ENCODE measurements around the gene MED31.

GRCh38 chr17:6696906-6697305 lies 45.5 kb upstream of the MED31 start:
- TF ChIP-seq EZH2phosphoT487 (IDR thresholded peaks at IDR 0.05; ENCODE audit: insufficient read depth, low read depth) (no peak), EZH2 (IDR thresholded peaks at IDR 0.05; ENCODE audit: insufficient read depth, poor library complexity, severe bottlenecking) (no peak)
